PC-3 (cell line): ENCODE results near the gene HMGA1.
"Not testable (repeated sequence)": the region's sequence is repeated elsewhere in the genome, so short reads cannot be mapped to it uniquely, and the experiment has no call there.

ENCODE experiments used
- EZH2 ChIP-seq: fragments of 300-600 bp; sonication (generic); IDR thresholded peaks from one replicate; pipeline ENCODE4 v1.6.1; 2017; ENCODE audit warnings: antibody characterized with exemption, mild to moderate bottlenecking, low read length; ENCODE audit not compliant: unreplicated experiment
- EZH2phosphoT487 ChIP-seq: fragments of 300-600 bp; sonication (generic); IDR thresholded peaks from 2 replicates; pipeline ENCODE4 v1.6.1; 2018; ENCODE audit warnings: mild to moderate bottlenecking, antibody characterized with exemption, low read length, borderline replicate concordance
- TF ChIP-seq, protein P1 (sequence below): fragments of 300-600 bp; sonication (generic); conservative IDR thresholded peaks from 2 replicates; pipeline ENCODE4 v1.5.1; 2017; ENCODE audit warnings: antibody characterized with exemption, low read depth, mild to moderate bottlenecking, low read length

DNA sequence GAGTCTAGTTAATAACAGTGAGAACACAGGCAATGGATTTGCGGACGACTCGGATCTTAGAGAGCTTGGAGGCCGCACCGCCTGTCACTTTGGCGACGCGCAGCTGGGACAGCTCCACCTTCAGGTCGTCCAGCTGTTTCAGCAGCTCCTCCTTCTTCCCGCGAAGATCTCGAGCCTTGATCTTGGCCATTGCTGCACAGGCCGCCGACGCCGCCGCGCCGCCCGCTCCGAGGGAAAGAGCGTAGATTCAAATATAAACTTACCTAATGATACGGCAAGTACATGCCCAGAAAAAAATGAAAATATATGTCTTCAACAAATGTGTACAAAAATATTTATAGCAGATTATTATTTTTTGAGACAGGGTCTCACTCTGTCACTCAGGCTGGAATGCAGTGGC lies 26.8 kb downstream of the HMGA1 start:
- TF ChIP-seq, protein P1, sequence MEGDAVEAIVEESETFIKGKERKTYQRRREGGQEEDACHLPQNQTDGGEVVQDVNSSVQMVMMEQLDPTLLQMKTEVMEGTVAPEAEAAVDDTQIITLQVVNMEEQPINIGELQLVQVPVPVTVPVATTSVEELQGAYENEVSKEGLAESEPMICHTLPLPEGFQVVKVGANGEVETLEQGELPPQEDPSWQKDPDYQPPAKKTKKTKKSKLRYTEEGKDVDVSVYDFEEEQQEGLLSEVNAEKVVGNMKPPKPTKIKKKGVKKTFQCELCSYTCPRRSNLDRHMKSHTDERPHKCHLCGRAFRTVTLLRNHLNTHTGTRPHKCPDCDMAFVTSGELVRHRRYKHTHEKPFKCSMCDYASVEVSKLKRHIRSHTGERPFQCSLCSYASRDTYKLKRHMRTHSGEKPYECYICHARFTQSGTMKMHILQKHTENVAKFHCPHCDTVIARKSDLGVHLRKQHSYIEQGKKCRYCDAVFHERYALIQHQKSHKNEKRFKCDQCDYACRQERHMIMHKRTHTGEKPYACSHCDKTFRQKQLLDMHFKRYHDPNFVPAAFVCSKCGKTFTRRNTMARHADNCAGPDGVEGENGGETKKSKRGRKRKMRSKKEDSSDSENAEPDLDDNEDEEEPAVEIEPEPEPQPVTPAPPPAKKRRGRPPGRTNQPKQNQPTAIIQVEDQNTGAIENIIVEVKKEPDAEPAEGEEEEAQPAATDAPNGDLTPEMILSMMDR: not testable (repeated sequence)
- not testable (repeated sequence) for TF ChIP-seq EZH2phosphoT487, EZH2
